ENCODE measurements around the gene BBIP1.

Gene BBIP1

GRCh38 chr10:110903280-110904278 lies 15.4 kb downstream of the BBIP1 start:
- POLR2A ChIA-PET: interaction anchor here (1.0 to 2.8 kb wide), 3 partner anchors 9 to 31 kb away, joined by 3 to 13 read pairs (median 4); partner anchors contain the start of genes BBIP1 and SHOC2
- no peak for TF ChIP-seq FOXA1 (IDR thresholded peaks at IDR 0.05)
- TF ChIP-seq LEF1 (IDR thresholded peaks at IDR 0.05; ENCODE audit: borderline replicate concordance): no peak
- no peak for TF ChIP-seq CTBP1 (IDR thresholded peaks at IDR 0.05; ENCODE audit: borderline replicate concordance)
- TF ChIP-seq NFRKB (IDR thresholded peaks at IDR 0.05): no peak
- no peak for TF ChIP-seq HDGF (IDR thresholded peaks at IDR 0.05; ENCODE audit: borderline replicate concordance)
- TF ChIP-seq ELF4 (IDR thresholded peaks at IDR 0.05): no peak
- TF ChIP-seq PKNOX1 (IDR thresholded peaks at IDR 0.05): no peak
- TF ChIP-seq ARNT (IDR thresholded peaks at IDR 0.05): no peak
- no peak for TF ChIP-seq FOXK2 (IDR thresholded peaks at IDR 0.05)
- TF ChIP-seq BHLHE40 (IDR thresholded peaks at IDR 0.05; ENCODE audit: borderline replicate concordance): no peak
- TF ChIP-seq ZNF384 (IDR thresholded peaks at IDR 0.05): no peak
- TF ChIP-seq FOXM1 (IDR thresholded peaks at IDR 0.05; ENCODE audit: borderline replicate concordance): no peak
- CTCF ChIA-PET: interaction anchor here (0.5 to 1.6 kb wide), 2 partner anchors 9 to 931 kb away, joined by 5 to 7 read pairs; no protein-coding TSS in a partner anchor
- no peak for DNase-seq (ENCODE audit: extremely low spot score)

GRCh38 chr10:110901954-110902819 lies 16.8 kb downstream of the BBIP1 start:
- no peak for DNase-seq (ENCODE audit: extremely low spot score)
- ChIA-PET CTCF (interaction anchor here (1.6 kb wide), 1 partner anchor 8 kb away, joined by 7 read pairs; no protein-coding TSS in a partner anchor), POLR2A (interaction anchor here (2.0 to 2.8 kb wide), 2 partner anchors 16 to 29 kb away, joined by 4 to 13 read pairs; partner anchors contain the start of genes BBIP1 and SHOC2)
- TF ChIP-seq FOXK2 (IDR thresholded peaks at IDR 0.05): no peak
- no peak for TF ChIP-seq HDGF (IDR thresholded peaks at IDR 0.05; ENCODE audit: borderline replicate concordance)
- no peak for TF ChIP-seq FOXA1 (IDR thresholded peaks at IDR 0.05)
- TF ChIP-seq ZNF384 (IDR thresholded peaks at IDR 0.05): no peak
- no peak for TF ChIP-seq LEF1 (IDR thresholded peaks at IDR 0.05; ENCODE audit: borderline replicate concordance)
- TF ChIP-seq TARDBP (IDR thresholded peaks at IDR 0.05): no peak

- ChIA-PET CTCF (no interaction called here), POLR2A (interaction anchor here (2.0 to 2.8 kb wide), 2 partner anchors 18 to 28 kb away, joined by 4 to 13 read pairs; partner anchors contain the start of genes BBIP1 and SHOC2)
Observed at GRCh38 chr10:110900983-110901382, 18.0 kb downstream of the BBIP1 start.

GRCh38 chr10:110898391-110898790 lies 20.6 kb downstream of the BBIP1 start:
- TF ChIP-seq L3MBTL2 (conservative IDR thresholded peaks at IDR 0.05) (no peak), CTBP1 (IDR thresholded peaks at IDR 0.05; ENCODE audit: borderline replicate concordance) (no peak), BHLHE40 (IDR thresholded peaks at IDR 0.05; ENCODE audit: borderline replicate concordance) (no peak), FOXM1 (IDR thresholded peaks at IDR 0.05; ENCODE audit: borderline replicate concordance) (no peak), ARNT (IDR thresholded peaks at IDR 0.05) (no peak), ELF4 (IDR thresholded peaks at IDR 0.05) (no peak), SUZ12 (IDR thresholded peaks at IDR 0.05) (no peak), NFRKB (IDR thresholded peaks at IDR 0.05) (no peak), HDGF (IDR thresholded peaks at IDR 0.05; ENCODE audit: borderline replicate concordance) (no peak), FOXK2 (IDR thresholded peaks at IDR 0.05) (no peak), SP1 (IDR thresholded peaks at IDR 0.05) (no peak), LEF1 (IDR thresholded peaks at IDR 0.05; ENCODE audit: borderline replicate concordance) (no peak), ZNF384 (IDR thresholded peaks at IDR 0.05) (no peak), FOXA1 (IDR thresholded peaks at IDR 0.05) (no peak), TARDBP (IDR thresholded peaks at IDR 0.05) (no peak)
- ChIA-PET CTCF (no interaction called here), POLR2A (interaction anchor here (1.8 kb wide), 1 partner anchor 21 kb away, joined by 6 read pairs; the partner anchor contains the start of genes BBIP1 and SHOC2)
- DNase-seq (ENCODE audit: extremely low spot score): no peak

More at GRCh38 chr10:110900983-110901382, 18.0 kb downstream of the BBIP1 start:
- TF ChIP-seq CTBP1 (IDR thresholded peaks at IDR 0.05; ENCODE audit: borderline replicate concordance) (no peak), ELF4 (IDR thresholded peaks at IDR 0.05) (no peak), L3MBTL2 (conservative IDR thresholded peaks at IDR 0.05) (no peak), HDGF (IDR thresholded peaks at IDR 0.05; ENCODE audit: borderline replicate concordance) (no peak), FOXA1 (IDR thresholded peaks at IDR 0.05) (no peak), ZNF384 (IDR thresholded peaks at IDR 0.05) (no peak), TARDBP (IDR thresholded peaks at IDR 0.05) (no peak), FOXM1 (IDR thresholded peaks at IDR 0.05; ENCODE audit: borderline replicate concordance) (no peak), LEF1 (IDR thresholded peaks at IDR 0.05; ENCODE audit: borderline replicate concordance) (no peak), ARNT (IDR thresholded peaks at IDR 0.05) (no peak), SP1 (IDR thresholded peaks at IDR 0.05) (no peak), SUZ12 (IDR thresholded peaks at IDR 0.05) (no peak), FOXK2 (IDR thresholded peaks at IDR 0.05) (no peak), PKNOX1 (IDR thresholded peaks at IDR 0.05) (no peak), NFRKB (IDR thresholded peaks at IDR 0.05) (no peak), BHLHE40 (IDR thresholded peaks at IDR 0.05; ENCODE audit: borderline replicate concordance) (no peak)
- no peak for DNase-seq (ENCODE audit: extremely low spot score)

GRCh38 chr10:110897184-110897583 lies 21.8 kb downstream of the BBIP1 start:
- CTCF ChIA-PET: interaction anchor here (0.6 kb wide), 1 partner anchor 15 kb away, joined by 10 read pairs; no protein-coding TSS in a partner anchor
- DNase-seq (ENCODE audit: extremely low spot score): no peak
- no peak for TF ChIP-seq HDGF (IDR thresholded peaks at IDR 0.05; ENCODE audit: borderline replicate concordance)
- no peak for TF ChIP-seq TARDBP (IDR thresholded peaks at IDR 0.05)
- TF ChIP-seq ELF4 (IDR thresholded peaks at IDR 0.05): no peak
- TF ChIP-seq ZNF384 (IDR thresholded peaks at IDR 0.05): no peak
- TF ChIP-seq L3MBTL2 (conservative IDR thresholded peaks at IDR 0.05): no peak
- TF ChIP-seq NFRKB (IDR thresholded peaks at IDR 0.05): no peak
- TF ChIP-seq SUZ12 (IDR thresholded peaks at IDR 0.05): no peak
- no peak for TF ChIP-seq PKNOX1 (IDR thresholded peaks at IDR 0.05)
- TF ChIP-seq BHLHE40 (IDR thresholded peaks at IDR 0.05; ENCODE audit: borderline replicate concordance): no peak
- TF ChIP-seq LEF1 (IDR thresholded peaks at IDR 0.05; ENCODE audit: borderline replicate concordance): no peak
- no peak for TF ChIP-seq FOXM1 (IDR thresholded peaks at IDR 0.05; ENCODE audit: borderline replicate concordance)
- TF ChIP-seq ARNT (IDR thresholded peaks at IDR 0.05): no peak
- TF ChIP-seq SP1 (IDR thresholded peaks at IDR 0.05): no peak
- TF ChIP-seq CTBP1 (IDR thresholded peaks at IDR 0.05; ENCODE audit: borderline replicate concordance): no peak
- no peak for TF ChIP-seq FOXA1 (IDR thresholded peaks at IDR 0.05)
- TF ChIP-seq FOXK2 (IDR thresholded peaks at IDR 0.05): no peak
- POLR2A ChIA-PET: interaction anchor here (2.4 kb wide), 1 partner anchor 21 kb away, joined by 8 read pairs; the partner anchor contains the start of gene BBIP1

Data from HEK293T (cell line).